NCI-H748 (cell line): ENCODE data around the gene EBLN1.
"Not testable (repeated sequence)": the region's sequence is repeated elsewhere in the genome, so short reads cannot be mapped to it uniquely, and the experiment has no call there.

Experiments used
- DNase-seq: peaks from one replicate; lab custom pipeline; 2025; ENCODE audit not compliant: unreplicated experiment; lab: John Stamatoyannopoulos, UW

Gene EBLN1

GRCh38 chr10:22228943-22229801, 11.4 kb upstream of the EBLN1 start:
- DNase-seq, result peak; percentile 92

DNA sequence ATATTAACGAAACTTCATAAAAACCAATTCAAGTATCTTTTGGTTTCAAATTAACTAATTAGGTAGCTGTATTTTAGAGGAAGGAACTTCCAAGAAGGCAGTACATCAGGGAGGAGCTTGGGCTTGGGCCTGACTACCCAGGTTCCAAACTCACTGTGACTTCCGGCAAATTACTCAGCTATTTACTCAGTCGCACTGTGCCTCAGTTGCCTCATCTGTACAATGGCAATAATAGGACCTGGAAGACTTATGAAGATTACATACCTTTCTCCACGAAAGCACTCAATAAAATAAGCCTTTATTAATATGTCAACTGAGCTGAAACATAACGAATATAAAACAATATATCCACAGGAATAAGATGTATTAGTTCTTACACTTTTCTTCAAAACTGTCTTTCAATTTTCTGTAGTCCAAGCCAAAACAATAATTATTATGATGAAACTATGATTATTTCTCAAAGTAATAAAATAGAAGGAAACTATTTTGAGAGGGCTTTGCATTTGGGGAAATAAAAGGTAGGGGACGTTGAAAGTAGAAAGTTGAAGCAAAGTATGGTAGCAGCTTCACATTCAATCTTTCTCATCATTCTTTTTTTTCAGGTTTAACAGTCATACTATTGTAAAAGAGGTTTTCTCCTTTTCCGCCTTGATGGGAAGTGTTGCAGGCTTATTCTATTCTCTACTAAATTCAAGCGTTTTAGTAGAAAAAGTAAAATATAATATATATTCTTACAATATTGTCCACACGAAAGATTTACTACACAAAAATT, 10.5 kb upstream of the EBLN1 start:
- no peak for DNase-seq

DNA sequence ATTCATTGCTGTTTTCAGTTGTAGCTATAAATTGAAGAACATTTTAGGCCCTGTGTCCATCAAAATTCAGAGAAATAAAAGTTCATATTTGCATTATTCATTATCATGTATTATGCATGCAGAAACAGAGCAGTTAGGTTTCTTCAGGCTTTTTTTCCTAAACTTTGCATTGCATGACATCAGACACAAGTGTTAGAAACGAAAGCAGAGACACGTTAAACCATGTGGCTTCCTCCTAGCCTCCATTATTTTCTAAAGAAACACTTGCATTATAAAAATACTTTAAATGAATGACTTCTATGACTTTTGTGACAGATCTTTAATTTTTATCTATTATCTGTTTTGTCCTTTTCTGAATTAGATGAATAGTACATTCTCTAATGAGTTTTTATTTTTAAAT, 8.8 kb upstream of the EBLN1 start:
- no peak for DNase-seq

DNA sequence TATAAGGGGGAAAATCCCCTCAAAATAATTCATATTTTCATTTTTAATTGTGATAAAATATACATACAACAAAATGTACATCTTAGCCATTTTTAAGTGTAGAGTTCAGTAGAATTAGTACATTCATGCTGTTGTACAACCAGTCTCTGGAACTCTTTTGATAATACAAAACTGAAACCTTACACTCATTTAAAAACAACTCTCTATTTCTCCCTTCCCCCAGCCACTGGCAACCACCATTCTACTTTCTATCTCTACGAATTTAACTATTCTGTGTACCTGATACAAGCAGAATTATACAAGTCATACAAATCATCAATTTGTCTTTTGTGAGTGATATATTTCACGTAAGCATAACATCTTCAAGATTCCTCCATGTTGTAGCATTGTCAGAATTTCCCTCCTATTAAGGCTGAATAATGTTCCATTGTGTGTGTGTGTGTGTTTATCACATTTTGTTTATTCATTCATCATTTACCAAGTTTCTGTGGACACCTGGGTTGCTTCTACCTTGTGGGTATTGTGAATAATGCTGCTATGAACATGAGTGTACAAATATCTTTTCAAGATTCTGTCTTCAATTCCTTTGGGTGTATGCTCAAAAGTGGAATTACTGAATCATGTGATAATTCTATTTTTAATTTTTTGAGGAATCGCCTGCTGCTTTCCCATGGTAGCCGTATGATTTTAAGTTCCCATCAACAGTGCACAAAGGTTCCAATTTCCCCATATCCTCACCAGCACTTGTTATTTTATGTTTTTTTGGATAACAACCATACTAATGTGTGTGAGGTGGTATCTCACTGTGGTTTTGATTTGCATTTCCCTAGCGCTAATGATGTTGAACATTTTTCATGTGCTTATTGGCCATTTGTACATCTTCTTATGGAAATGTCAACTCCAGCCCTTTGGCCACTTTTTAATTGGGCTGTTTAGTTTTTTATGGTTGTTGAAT, 4.7 kb upstream of the EBLN1 start:
- DNase-seq, result no peak

DNA sequence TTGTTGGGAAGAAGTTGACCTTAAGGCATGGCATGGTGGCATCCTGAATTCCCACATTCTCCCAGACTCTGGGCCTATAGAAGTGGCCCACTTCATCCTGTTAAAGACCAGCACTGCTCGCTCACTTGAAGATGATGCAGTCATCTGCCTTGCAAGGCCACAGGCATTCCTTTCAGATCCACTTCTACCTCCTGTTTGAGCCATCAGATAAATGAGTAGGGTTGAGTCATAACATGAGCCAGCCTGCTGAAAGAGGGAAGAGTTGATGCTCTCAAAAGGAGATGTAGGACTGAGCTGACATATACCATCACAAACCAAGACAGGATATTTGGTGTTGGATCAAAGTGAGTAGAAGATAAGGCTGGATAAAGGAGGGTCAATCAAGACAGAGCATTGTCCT, 1.5 kb upstream of the EBLN1 start:
- DNase-seq, result no peak

DNA sequence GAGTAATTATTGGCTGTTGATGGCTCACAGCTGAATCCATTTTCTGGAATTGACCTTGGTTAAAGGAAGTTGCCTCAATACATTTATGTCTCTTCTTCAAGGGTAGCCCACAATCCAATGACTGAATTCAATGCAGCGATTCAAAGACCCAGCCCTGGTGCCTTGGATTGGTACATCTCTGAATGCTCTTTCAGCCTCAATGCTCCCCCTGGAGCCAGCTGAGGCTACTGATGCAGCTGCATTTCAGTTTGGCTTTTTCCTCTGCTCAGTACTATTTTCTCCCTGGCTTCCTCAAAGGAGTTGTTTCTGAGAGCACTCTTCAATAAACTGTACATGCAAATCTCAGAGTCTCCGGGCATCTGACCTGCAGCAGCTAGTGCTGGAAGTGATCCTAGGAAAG, 633 bp upstream of the EBLN1 start:
- peak; percentile 7 for DNase-seq

DNA sequence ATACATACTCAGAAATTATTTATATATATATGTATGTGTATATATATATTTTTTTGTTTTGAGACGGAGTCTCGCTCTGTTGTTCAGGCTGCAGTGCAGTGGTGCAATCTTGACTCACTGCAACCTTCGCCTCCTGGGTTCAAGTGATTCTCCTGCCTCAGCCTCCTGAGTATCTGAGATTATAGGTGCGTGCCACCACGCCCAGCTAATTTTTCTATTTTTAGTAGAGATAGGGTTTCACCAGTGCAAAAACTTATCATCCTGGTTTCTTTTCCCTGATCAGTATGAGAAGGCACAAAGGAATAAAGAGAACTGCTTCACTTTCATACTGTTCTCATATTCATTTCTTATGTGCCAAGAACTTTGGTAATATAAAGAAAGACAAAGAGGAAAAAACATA, 731 bp downstream of the EBLN1 start:
- DNase-seq, result not testable (repeated sequence)

DNA sequence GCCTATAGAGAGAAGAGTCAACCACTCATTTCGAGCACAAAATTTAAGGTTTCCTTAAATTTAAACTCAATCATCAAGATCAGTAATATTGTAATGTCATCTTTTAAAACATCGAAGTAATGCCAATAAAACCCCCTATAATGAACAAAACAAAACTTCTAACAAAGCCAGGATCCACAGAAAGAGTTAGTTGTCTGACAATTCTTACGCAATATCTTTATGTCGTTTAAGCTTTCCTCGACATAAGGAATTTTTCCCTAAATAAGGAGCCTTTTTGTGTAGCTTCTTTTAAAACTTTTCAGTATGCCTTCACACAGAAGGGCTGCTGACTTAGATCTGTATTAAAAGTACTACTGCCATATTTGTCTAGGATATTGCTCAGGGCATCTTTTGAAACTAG, 7.5 kb downstream of the EBLN1 start:
- DNase-seq, result no peak

DNA sequence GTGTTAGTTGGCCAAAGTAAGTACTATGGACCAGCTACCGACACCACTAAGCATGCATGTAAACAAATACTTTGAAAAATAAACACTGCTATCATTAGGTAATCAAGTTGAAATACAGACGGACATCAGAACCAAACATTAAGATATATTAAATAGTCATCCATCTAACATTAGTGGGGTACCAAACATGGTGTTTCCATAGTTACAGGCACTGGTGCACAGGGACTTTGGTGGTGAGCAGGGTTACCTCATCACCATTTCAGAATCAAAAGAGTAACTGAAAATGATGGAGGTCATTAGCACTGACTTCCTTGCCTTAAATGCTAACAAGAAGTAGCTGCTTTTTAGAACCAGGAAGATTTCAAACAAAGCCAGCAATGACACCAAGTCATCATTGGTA, 23.9 kb downstream of the EBLN1 start:
- peak; percentile 25 for DNase-seq

DNA sequence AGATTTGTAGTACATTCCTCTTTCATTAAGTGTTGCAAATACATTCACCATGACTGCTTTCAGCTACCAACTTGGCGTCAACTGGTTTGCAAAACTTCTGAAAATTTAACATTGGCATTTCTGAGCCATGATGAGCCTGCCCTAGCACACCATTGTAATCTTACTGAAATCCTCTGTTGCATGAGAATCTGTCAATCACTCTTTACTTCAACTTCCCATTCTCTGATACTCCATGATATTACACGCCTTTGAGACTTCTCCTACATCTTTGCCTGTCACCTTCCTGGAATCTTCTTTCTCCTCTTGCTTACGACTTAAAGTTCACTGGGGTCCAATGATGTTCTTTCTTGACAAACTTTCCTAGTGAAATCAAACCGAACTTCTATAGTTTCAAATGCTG, 32.2 kb downstream of the EBLN1 start:
- DNase-seq, result no peak

- no peak for DNase-seq
These were observed 33.9 kb downstream of the EBLN1 start for GRCh38 chr10:22183771-22184461.

DNA sequence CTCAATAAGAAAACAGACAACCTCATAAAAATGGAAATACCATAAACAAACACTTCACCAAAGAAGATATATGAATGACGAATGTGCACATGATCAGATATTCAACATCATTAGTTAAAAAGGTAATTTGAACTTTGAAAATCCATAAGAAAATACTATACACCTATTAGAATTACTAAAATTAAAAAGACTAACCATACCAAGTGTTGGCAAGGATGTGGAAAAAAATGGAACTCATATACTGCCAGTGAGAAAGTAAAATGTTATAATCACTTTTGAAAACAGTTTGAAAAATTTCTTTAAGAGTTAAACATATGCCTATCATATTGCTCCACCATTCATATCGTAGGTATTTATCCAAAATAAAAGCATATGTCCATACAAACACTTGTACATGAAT, 37.1 kb downstream of the EBLN1 start:
- no peak for DNase-seq

DNA sequence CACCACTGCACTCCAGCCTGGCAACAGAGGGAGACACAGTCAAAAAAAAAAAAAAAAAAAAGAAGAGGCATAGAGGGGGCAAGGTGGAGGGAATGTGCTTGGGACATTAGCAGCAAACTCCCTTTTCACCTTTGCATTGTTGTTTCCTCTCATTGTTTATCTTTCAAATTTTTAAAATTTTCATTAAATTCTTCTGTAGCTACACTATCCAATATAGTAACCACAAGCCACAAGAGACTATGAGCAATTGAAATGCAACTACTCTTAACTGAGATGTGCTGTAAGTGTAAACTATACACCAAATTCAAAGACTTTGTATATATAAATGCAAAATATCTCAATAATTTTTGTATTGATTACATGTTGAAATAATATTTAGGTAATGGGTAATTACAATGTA, 43.4 kb downstream of the EBLN1 start:
- DNase-seq, result no peak

GRCh38 chr10:22171131-22171530, 46.7 kb downstream of the EBLN1 start:
- no peak for DNase-seq

- DNase-seq, result no peak
These were observed 47.2 kb downstream of the EBLN1 start for GRCh38 chr10:22170582-22170981.

DNA sequence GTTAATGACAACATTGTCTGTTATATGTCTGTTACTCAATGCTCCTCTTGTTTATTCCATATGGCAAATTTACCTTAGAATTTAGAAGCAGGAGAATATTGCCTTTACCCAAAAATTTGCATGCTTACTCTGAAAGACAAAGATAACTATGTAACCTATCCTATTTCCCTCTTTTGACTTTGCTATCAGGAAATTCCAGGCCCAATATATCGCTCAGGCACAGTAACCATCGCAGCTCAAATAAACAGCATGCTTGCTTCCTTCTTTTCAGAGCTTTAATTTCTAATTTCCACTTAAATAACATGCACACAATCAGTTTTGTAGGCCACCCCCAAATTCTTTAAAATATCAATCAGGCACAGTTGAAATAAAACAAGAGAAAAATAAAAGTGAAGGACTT, 57.8 kb downstream of the EBLN1 start:
- DNase-seq, result no peak

DNA sequence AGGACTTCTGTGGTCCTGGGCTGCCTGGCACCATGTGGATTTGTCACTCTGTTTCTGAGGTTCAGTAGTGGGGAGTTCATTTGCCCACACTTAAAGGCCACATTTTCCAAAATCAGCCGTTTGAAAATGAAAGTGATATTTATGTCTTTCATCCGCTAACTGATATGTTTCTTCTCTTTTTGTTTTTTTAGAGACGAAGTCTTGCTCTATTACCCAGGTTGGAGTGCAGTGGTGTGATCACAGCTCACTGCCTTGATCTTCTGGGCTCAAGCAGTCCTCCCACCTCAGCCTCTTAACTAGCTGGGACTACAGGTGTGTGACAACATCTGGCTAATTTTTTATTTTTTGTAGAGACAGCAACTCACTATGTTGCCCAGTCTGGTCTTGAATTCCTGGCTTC, 58.6 kb downstream of the EBLN1 start:
- DNase-seq, result no peak
